ENCODE results near the gene TTYH2.

- TF ChIP-seq EGR1 (IDR thresholded peaks at IDR 0.05) (no peak), EP300 (IDR thresholded peaks at IDR 0.05; ENCODE audit: borderline replicate concordance) (no peak), USF1 (IDR thresholded peaks at IDR 0.05) (no peak), REST (IDR thresholded peaks at IDR 0.05; ENCODE audit: low read depth) (no peak), NFIC (IDR thresholded peaks at IDR 0.05) (no peak), CEBPB (IDR thresholded peaks at IDR 0.05) (no peak), TCF12 (IDR thresholded peaks at IDR 0.05; ENCODE audit: low read depth) (no peak), TEAD4 (IDR thresholded peaks at IDR 0.05) (no peak), CREB1 (IDR thresholded peaks at IDR 0.05; ENCODE audit: low read depth) (no peak), TAF1 (IDR thresholded peaks at IDR 0.05; ENCODE audit: low read depth) (no peak), YY1 (IDR thresholded peaks at IDR 0.05; ENCODE audit: low read depth) (no peak), ZBTB7A (IDR thresholded peaks at IDR 0.05; ENCODE audit: low read depth) (no peak), MAX (IDR thresholded peaks at IDR 0.05) (no peak), FOXM1 (IDR thresholded peaks at IDR 0.05; ENCODE audit: borderline replicate concordance, low read depth) (no peak)
These were observed 8.9 kb upstream of the TTYH2 start for GRCh38 chr17:74204474-74204873.
